GM18517 (cell line): ENCODE data around the gene TPM1.
"Not testable (repeated sequence)": the region's sequence is repeated elsewhere in the genome, so short reads cannot be mapped to it uniquely, and the experiment has no call there.

Source experiments
- ATAC-seq: cut with Tn5 transposase; IDR thresholded peaks from one replicate; pipeline ENCODE4 v1.9.1; 2021; ENCODE audit warnings: mild to moderate bottlenecking, moderate library complexity; ENCODE audit not compliant: unreplicated experiment

Gene TPM1

DNA sequence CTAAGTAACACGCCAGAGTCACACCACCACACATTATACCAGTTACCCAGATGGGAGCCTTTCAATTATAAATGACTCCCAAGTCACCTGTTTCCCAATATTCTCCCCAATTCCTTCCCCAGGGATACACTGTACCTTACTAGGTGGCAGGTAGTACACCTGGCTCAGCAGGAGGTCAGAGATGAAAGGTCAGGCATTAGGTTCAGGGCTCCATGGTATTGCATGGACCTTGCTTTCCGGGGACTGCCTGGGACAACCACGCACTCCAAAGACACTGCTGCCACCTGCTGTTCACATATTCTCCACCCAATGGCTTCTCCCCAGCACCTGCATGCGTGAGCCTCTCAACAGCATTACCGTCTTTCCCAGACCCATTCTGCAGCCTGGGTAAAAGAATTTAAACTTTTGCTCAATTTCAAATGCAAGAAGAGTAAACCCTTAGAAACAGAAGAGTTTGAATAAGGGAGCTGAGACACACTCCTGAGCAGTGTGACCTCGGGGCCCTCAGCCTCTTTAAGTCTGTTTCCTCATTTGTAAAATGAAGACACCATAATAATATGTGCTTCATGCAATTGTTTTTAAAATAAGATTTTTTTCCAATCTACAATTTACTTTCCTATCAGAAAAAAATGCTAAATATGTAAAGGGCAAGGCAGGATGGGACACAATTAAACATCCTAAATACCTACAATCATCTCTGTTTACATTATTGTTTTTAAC is 51.1 kb downstream of the TPM1 start:
- ATAC-seq: peak; percentile 55

DNA sequence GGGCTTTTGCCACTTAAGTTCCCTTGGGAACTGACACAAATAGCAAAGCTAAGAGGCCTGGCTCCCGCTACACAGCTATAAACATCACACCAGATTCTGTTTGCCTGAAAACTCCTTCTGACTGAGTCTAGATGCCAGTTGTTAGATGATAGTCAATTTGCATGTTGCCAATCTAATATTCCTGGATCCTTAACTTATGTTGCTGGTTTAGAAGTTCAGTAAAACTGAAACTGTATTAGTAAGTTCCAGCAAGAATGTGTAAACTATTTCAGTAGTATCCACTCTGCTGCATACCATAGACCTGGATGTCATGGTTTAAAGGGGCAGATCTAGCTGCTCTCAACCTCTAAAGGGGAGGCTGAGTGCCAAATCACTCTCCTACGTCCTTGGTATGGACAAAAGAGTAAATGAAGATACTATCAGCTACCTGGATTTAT is 52.0 kb downstream of the TPM1 start:
- ATAC-seq: no peak

DNA sequence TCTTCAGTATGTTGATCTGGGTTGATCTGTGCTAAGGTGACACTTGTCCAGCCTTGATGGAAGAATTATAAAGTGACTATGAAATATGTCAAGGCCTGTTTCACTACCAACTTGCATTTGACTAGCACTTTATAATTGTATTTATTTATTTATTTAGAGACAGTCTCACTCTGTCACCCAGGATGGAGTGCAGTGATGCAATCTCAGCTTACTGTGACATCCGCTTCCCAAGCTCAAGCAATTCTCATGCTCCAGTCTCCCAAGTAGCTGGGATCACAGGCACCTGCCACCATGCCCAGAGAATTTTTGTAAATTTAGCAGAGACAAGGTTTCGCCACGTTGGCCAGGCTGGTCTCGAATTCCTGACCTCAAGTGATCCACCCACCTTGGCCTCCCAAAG is 53.6 kb downstream of the TPM1 start:
- ATAC-seq: no peak

DNA sequence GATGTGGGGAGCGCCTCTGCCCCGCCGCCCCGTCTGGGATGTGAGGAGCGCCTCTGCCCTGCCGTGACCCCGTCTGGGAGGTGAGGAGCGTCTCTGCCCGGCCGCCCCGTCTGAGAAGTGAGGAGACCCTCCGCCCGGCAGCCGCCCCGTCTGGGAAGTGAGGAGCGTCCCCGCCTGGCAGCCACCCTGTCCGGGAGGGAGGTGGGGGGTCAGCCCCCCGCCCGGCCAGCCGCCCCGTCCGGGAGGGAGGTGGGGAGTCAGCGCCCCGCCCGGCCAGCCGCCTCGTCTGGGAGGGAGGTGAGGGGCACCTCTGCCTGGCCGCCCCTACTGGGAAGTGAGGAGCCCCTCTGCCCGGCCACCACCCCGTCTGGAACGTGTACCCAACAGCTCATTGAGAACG is 56.4 kb downstream of the TPM1 start:
- ATAC-seq: not testable (repeated sequence)

DNA sequence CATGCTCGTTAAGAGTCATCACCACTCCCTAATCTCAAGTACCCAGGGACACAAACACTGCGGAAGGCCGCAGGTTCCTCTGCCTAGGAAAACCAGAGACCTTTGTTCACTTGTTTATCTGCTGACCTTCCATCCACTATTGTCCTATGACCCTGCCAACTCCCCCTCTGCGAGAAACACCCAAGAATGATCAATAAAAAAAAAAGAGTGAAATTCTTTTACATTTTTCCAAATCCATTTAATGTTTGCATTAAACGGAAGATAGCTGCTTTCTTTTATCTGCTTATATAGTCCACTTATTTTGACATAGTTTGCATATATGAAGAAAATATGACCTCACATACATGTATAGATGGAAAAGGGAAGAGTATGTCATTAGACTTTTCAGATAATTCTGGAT is 57.0 kb downstream of the TPM1 start:
- not testable (repeated sequence) for ATAC-seq

DNA sequence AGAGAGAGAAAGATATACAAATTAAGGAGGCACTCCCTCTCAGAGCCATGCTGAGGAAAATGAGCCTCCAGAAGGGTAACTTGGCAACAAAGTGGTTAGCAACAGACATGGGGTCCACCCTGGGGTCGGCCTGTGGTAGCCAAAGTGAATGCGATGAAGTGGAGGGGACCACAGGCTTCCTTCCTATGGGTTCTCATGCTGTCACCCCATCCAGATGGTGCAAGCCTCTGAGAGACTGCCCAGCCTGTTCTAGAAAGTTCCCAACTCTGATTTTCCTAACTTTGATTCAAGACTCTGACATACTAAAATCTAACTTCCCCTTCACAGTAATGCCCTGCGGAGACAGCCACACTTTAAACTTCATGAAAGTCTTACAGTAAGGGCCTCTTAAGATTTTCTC is 60.9 kb downstream of the TPM1 start:
- no peak for ATAC-seq

DNA sequence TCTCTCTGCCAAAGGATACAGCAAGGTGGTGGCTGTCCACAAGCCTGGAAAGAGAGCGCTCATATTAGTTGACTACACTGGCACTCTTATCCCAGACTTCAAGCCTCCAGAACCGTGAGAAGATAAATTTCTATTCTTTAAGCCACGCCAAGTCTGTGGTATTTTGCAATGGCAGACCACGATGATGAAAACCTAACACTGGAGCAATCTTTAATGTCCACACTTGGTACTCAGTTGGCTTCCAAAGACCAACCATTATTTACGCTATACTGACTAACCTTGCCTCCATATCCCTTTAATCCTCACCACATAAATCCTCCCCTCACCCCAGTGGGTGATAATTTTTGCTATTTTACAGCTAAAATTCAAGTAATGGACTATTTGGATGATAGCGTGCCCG is 62.2 kb downstream of the TPM1 start:
- no peak for ATAC-seq

DNA sequence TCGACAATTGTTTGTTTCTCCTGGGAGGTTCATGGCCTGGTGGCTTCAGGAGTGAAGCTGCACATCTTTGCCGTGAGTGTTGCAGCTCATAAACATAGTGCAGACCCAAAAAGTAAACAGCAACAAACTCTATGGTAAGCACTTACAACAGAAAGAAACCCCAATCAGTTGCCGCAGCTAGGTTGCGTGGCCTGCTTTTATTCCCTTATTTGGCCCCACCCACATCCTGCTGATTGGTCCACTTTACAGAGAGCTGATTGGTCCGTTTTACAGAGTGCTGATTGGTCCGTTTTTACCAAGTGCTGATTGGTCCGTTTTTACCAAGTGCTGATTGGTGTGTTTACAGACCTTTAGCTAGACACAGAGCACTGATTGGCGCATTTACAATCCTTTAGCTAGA is 62.8 kb downstream of the TPM1 start:
- not testable (repeated sequence) for ATAC-seq

DNA sequence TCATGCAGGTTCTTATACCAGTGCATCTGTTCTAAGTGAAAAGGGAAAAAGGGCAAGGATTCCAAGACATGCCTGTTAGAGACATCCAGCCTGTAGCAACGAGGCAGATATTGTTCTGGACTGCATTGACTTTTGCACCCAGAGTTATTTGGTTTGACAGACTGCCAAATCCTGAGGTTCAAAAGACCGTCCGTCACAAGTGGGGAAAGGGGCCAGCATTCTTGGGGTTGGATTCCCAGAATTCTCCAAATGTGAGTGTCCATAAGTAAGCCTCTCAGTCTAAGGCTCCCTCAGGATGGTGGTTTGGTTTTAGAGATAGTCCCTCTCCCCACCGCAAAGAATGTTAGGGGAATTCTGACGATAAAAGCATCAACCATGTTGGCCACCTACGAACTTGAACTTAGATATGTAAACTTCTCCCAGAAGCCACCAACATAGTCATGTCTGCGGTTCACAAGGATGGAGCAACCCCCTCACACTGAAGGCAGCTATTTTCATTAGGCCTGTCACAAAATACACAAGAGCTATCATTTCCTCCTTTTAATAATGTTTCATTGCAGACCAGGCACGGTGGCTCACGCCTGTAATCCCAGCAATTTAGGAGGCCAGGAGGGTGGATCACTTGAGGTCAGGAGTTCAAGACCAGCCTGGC is 65.5 kb downstream of the TPM1 start:
- ATAC-seq: no peak

DNA sequence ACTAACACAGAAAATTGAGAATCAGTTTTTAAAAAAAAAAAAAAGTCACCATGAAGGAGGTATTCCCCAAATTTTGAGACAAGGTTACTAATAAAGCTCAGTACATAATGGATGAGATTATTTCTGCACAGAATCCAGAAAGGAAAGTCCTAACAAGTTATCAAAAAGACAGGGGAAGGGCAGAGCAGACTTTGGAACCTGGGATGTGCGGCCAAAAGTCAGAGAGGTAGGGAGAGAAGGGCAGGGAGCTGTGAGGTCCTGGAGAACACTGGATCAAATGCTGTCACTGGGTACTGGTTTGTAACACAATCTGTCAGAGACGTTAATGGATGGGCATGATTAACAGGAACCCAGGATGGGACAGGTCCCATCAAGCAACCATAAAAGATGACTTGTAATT is 67.0 kb downstream of the TPM1 start:
- ATAC-seq: no peak

DNA sequence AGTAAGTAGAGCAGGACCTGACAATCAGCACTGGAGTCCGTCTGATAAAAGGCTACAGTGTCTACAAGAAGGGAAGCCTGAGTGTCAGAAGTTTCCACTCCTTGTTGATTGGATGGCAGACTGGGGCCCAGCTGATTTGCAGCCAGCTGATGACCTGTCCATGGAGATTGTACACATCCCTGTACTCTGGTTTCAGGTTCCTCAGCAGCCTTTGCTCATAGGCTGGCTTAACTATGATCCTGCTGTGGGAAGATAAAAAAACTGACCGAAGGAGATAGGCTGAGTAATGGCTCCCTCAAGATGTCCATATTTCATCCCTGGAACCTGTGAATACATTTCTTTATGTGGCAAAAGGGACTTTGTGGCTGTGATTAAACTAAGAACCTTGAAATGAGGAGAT is 67.4 kb downstream of the TPM1 start:
- no peak for ATAC-seq

DNA sequence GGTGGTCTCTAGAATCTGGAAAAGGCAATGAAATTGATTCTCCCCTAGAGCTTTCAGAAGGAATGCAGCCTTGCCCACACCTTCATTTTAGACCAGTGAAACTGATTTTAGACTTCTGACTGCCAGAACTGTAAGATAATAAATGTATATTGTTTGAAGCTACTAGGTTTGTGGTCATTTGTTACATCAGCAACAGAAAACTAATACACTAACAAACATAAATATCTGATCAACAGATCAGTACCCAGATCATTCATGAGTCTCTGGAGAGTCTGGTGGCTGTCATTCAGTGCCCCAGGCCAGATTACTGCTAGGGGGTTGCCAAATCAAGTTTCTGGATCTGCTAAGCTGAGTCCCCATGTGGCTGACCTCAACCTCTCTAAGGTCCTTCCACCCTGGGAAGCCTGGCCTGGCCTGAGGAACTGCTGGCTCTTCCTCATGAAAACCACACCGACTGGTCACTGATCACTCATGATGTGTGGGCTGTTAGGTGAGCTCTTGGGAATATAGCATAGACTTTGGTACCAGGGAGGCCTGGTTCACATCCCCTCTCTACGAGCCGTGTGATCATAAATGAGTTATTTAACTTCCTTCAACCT is 68.0 kb downstream of the TPM1 start:
- no peak for ATAC-seq

DNA sequence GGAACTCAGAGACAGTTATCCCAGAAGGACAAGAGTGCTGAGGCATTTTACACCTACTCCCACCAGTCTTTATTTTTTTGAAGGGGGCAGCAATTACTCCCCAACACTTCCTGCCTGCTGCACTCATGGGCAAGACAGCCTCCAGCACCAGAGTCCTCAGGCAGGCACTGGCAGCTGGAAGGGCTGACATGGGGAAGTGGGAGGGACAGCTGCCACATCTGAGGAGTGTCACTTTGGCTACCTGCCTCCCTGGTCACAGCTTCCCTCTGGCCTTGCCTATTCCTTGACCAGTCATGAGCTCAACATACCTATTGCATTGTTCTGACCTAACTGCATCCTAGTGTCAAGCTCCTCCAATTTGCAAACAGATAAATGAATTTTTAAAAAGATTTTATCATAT is 68.9 kb downstream of the TPM1 start:
- ATAC-seq: no peak

DNA sequence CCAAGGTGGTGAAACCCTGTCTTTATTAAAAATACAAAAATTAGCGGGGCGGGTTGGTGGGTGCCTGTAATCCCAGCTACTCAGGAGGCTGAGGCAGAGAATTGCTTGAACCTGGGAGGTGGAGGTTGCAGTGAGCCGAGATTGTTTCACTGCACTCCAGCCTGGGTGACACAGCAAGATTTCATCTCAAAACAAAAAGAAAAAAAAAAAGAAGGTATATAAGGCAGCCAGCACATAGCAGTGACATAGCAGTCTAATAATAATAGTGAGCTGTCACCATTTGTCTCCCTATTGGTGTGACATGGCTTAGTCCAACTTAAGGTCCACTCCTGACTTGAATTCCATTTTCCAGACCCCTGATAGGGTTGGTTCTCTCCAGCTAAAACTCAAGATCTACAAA is 70.3 kb downstream of the TPM1 start:
- ATAC-seq: no peak

DNA sequence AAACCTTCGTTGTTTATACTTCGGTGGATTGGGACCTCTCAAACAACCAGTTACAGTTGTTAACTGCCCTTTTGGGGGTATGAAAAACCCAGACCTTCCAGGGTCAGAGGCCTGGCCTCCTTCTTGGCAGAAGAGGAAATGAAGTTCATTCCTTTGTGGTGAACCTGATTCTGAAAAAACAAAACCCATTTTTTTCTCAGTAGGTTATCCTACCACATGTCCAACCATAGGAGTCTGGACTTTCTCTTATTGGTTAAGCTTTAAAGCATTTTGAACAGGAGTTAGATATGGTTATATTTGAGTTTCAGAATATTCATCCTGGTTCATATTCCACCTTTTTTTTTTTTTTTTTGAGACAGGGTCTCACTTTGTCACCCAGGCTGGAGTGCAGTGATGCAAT is 71.9 kb downstream of the TPM1 start:
- no peak for ATAC-seq
